ENCODE data around the gene LEF1. TPM values are rescaled to one million over a fixed set of nuclear protein-coding genes. Genes with fewer than 3 reads are reported as not detected.

LEF1 gene
- total RNA-seq, 1 donor from 2014 or later: 2.8 TPM

DNA sequence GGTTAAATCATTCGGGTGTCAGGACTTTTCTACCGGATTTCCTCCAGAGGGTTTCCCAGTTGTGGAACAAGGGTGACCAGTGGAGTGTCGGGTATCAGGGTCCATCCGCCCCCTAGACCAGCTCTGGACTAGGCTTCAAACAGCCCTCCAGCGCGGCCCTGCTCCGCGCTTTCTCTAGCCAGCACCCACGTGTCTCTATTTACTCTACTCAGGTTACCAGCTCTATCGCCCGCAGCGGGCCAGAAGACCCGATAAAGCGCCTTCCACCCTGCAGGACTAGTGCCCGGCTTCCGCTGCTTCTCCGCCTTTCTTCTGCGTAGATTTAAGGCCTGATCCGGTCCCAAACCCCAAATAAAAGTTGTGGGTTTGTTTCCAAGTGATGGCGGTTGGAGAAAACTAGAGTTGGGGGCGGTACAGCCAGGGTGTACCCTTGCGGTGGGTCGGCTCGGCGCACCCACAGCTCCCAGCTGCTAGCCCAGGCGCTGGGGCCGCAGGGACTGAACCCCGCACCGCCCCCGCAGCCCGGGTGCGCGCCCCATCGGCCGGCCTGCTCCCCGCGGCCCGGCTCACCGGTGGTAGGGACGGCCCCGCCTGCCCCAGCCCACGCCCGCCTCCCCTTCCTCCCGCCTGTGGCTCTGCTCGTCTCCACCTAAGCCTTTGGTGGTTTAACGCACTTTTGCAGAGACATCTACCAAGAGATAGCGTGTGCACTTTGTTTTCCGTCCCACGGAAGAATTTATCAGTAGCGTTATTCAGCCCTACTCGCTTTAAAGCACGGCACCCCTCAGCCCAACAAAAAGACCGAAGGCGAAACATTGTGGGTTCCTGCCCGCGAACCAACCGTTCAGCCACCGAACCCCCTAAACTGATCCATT lies 2.1 kb downstream of the LEF1 start:
- no peaks in the 10 kb centered on the region for H3K36me3 Mint-ChIP-seq (ENCODE audit: low read depth)
- DNase-seq (ENCODE audit: low spot score): no peak
- H3K4me1 Mint-ChIP-seq (ENCODE audit: low read depth): peaks cover 33% of the 10 kb centered on the region
- TF ChIP-seq, protein P1, sequence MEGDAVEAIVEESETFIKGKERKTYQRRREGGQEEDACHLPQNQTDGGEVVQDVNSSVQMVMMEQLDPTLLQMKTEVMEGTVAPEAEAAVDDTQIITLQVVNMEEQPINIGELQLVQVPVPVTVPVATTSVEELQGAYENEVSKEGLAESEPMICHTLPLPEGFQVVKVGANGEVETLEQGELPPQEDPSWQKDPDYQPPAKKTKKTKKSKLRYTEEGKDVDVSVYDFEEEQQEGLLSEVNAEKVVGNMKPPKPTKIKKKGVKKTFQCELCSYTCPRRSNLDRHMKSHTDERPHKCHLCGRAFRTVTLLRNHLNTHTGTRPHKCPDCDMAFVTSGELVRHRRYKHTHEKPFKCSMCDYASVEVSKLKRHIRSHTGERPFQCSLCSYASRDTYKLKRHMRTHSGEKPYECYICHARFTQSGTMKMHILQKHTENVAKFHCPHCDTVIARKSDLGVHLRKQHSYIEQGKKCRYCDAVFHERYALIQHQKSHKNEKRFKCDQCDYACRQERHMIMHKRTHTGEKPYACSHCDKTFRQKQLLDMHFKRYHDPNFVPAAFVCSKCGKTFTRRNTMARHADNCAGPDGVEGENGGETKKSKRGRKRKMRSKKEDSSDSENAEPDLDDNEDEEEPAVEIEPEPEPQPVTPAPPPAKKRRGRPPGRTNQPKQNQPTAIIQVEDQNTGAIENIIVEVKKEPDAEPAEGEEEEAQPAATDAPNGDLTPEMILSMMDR (IDR thresholded peaks at IDR 0.05): no peak
- H3K9me3 Mint-ChIP-seq (ENCODE audit: low read depth): no peaks in the 10 kb centered on the region
- no peak overlapping the region for H3K27ac Mint-ChIP-seq (ENCODE audit: unreplicated experiment)
- H3K27me3 Mint-ChIP-seq (ENCODE audit: low read depth): peaks cover 54% of the 10 kb centered on the region
- peak overlapping the region; percentile 94 for H3K4me3 Mint-ChIP-seq (ENCODE audit: unreplicated experiment)

DNA sequence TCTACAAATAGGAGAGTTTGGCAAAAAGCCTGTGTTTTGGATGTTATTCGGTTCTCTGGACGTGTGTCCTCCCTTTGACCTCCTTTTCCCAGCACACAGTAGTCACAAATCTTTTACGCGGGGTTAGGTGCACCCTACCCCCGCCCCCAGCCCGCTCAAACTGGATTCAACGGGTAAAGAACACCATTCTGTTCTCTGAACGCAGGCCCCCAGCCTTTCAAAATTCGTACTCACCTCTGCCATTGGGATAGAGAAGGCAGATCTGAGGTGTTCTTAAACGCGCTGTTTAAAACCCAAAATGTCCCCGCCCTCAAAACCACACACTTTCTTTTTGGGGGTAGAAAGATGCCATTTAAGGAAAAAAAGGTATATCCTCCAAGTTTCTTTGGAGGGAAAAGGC lies 2.7 kb downstream of the LEF1 start:
- TF ChIP-seq, protein P1 (IDR thresholded peaks at IDR 0.05): no peak
- Mint-ChIP-seq H3K36me3 (ENCODE audit: low read depth) (no peaks in the 10 kb centered on the region), H3K27me3 (ENCODE audit: low read depth) (peaks cover 48% of the 10 kb centered on the region), H3K9me3 (ENCODE audit: low read depth) (no peaks in the 10 kb centered on the region), H3K4me1 (ENCODE audit: low read depth) (peaks cover 27% of the 10 kb centered on the region), H3K4me3 (ENCODE audit: unreplicated experiment) (no peak overlapping the region), H3K27ac (ENCODE audit: unreplicated experiment) (no peak overlapping the region)
- DNase-seq (ENCODE audit: low spot score): no peak

DNA sequence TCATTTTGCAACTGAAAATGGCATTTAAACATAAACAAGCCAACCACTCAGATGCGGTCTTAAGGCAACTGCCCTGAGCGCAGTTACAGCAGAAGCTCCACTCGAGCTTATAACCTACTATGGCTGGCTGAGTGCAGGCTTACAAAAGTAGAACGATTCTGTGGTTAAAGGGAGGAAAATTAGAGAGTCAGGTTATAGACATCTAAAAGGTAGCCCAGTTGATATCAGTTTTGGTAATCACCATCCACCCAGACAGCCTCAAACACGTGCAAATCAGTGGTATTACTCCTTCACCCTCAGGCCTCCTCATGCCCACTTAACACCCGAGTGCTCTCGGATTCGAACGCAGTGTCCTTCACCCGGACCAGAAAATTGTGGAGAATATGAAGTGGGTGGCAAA lies 3.1 kb downstream of the LEF1 start:
- Mint-ChIP-seq H3K4me3 (ENCODE audit: unreplicated experiment) (no peak overlapping the region), H3K9me3 (ENCODE audit: low read depth) (no peaks in the 10 kb centered on the region), H3K4me1 (ENCODE audit: low read depth) (peaks cover 26% of the 10 kb centered on the region), H3K36me3 (ENCODE audit: low read depth) (no peaks in the 10 kb centered on the region), H3K27me3 (ENCODE audit: low read depth) (peaks cover 43% of the 10 kb centered on the region), H3K27ac (ENCODE audit: unreplicated experiment) (no peak overlapping the region)
- DNase-seq (ENCODE audit: low spot score): no peak
- TF ChIP-seq, protein P1 (IDR thresholded peaks at IDR 0.05): no peak

DNA sequence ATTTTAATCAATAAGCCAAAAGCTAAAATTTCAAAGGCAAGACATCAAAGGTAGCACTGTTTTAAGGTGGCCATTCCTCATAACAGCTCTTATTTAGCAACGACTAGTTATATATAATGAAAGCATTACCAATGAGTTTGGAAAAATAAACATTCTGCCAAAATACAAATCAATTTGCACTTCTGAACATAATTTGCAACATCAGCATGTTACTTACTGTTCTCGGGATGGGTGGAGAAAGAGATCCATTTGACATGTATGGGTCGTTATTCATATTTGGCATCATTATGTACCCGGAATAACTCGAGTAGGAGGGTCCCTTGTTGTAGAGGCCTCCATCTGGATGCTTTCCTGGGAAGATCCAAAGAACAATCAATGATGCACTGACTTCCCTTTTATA lies 5.4 kb downstream of the LEF1 start:
- Mint-ChIP-seq H3K27ac (ENCODE audit: unreplicated experiment) (no peak overlapping the region), H3K4me1 (ENCODE audit: low read depth) (peaks cover 17% of the 10 kb centered on the region), H3K9me3 (ENCODE audit: low read depth) (no peaks in the 10 kb centered on the region), H3K4me3 (ENCODE audit: unreplicated experiment) (no peak overlapping the region), H3K36me3 (ENCODE audit: low read depth) (no peaks in the 10 kb centered on the region), H3K27me3 (ENCODE audit: low read depth) (peaks cover 26% of the 10 kb centered on the region)
- TF ChIP-seq, protein P1 (IDR thresholded peaks at IDR 0.05): no peak
- DNase-seq (ENCODE audit: low spot score): no peak

DNA sequence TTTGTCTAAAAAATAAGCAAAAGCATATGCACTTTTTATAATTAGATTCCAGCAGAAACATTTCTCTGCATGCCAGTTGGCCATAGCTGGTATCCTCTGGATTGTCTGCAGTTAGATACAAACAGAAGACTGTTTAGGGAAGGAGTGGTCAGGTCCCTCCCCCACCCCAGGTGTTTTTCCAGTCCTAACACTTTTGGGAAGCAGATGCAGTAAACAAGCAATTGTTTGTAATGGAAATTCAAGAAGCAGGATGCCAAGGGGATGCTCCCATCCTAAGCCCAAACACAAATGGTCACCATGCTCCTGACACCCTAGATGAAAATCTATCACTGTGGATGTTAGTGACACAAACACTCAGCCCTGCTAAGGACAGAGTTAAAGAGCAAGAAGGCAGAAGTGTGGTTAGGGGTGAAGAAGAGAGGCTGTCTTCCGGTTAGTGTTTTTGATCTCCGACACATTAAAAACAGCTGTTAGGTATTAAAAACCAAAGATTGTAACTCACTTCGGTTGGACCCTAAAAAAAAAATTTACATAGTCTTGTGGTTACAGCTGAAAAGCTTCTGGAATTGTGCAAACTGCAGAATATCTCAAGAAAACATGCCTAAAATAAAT lies 7.9 kb downstream of the LEF1 start:
- no peak overlapping the region for H3K27ac Mint-ChIP-seq (ENCODE audit: unreplicated experiment)
- no peak overlapping the region for H3K4me3 Mint-ChIP-seq (ENCODE audit: unreplicated experiment)
- TF ChIP-seq, protein P1 (IDR thresholded peaks at IDR 0.05): no peak
- H3K9me3 Mint-ChIP-seq (ENCODE audit: low read depth): no peaks in the 10 kb centered on the region
- peaks cover 2% of the 10 kb centered on the region for H3K4me1 Mint-ChIP-seq (ENCODE audit: low read depth)
- no peak for DNase-seq (ENCODE audit: low spot score)
- H3K36me3 Mint-ChIP-seq (ENCODE audit: low read depth): no peaks in the 10 kb centered on the region
- H3K27me3 Mint-ChIP-seq (ENCODE audit: low read depth): peaks cover 20% of the 10 kb centered on the region

Data from chondrocyte (in vitro differentiated cells).